Coronary artery (tissue), 2 donors: ENCODE measurements around the gene LMO1.

Experiments
- DNase-seq: peaks from one replicate; pipeline ENCODE4 v3.0.0-alpha.2; 2017; ENCODE audit warnings: low spot score
- H3K27ac ChIP-seq, 2 donors: fragments of 200-600 bp; sonication (generic); one replicate each; pipeline ENCODE4 v1.5.1; 2016 to 2019
- H3K4me3 ChIP-seq: fragments of 200-600 bp; sonication (generic); 2 replicates; pipeline ENCODE4 v1.5.1; 2016; ENCODE audit warnings: mild to moderate bottlenecking, moderate library complexity
- CTCF ChIP-seq: fragments of 200-600 bp; sonication (generic); IDR thresholded peaks from one replicate; pipeline ENCODE4 v1.5.1; 2019; ENCODE audit warnings: antibody characterized with exemption

The LMO1 gene

GRCh38 chr11:8192896-8193209, 70.8 kb downstream of the LMO1 start:
- TF ChIP-seq CTCF, result no peak
- H3K4me3 ChIP-seq, result no peak overlapping the region
- no peak overlapping the region for H3K27ac ChIP-seq
- no peak for DNase-seq

DNA sequence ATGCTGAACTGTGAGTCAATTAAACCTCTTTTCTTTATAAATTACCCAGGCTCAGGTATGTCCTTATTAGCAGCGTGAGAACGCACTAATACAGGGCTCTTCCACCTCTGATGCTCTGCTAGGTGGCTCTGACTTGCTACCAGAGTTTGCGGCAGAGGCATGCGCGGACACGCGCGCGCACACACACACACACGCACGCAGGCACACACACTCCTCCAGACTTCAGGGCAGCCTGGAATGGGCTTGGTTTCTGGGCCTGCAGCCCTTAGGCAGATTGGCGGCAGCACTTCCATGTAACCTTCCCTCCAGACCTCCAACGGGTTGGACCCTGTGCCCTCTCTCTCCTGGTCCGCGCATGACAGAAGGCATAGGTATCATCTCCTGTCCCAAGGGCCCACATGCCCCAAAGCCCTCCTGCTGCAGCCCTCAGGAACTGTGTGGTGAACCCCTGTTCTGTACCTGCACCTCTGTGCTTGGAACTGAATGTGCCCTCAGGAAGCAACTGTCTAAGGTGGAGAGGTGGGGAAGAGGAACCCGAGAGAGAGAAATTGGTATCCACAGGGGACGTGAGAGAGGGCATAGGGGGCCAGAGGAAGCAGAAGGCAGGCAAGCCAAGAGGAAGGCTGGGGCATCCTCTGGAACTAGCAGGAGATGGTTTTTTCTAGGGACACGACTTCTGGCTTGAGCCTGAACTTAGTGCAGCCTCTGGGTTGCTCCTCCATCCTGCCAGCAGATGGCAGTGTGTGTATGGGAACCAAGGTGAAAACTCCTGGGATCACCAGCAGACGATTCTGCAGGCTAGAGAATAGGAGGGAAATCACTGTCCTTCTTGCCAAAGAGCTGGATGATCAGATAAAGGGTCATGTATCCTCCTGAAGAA, 71.4 kb downstream of the LMO1 start:
- Histone ChIP-seq H3K4me3 (no peak overlapping the region), H3K27ac (no peak overlapping the region)
- no peak for DNase-seq
- peak; percentile 67 for TF ChIP-seq CTCF

DNA sequence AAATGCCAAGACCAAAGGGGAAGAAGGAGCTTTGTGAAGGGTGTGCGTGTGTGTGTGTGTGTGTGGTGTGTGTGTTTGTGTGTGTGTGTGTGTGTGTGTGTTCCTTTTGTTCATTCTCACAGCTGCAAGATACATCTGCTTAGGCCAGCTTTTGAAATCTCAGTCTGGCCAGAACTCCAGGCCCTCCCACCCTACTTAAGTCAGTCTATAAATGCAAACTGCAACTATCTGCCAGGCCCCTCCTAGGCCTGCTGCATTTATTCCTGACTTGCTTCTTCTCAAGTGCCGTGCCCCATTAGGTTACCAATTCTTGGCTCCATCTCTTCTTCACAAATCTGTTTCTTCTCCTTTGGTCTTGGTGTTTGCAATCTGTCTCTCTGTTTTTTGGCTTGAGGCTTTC, 73.2 kb downstream of the LMO1 start:
- no peak for TF ChIP-seq CTCF
- H3K4me3 ChIP-seq, result no peak overlapping the region
- no peak for DNase-seq

DNA sequence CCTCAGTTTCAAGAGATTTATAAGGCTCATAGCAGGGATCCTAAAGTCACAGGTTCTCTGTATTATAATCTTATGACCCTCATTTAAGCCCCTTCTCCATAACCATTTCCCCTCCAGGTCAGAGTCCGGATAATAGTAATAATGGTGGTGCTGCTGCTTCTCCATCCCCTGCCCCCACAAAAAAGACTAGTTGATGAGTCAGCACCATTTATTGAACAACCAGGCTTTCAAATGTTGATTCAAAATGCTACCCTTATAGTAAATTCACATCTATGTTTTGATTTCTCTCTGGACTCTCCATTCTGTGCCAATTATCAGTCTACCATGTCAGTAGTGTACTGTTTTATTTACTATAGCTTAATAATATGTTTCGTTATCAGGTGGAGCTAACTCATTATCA, 77.2 kb downstream of the LMO1 start:
- Histone ChIP-seq H3K27ac (no peak overlapping the region), H3K4me3 (no peak overlapping the region)
- DNase-seq, result no peak
- no peak for TF ChIP-seq CTCF

More for the DNA sequence above, 73.2 kb downstream of the LMO1 start:
- H3K27ac ChIP-seq, result no peak overlapping the region

GRCh38 chr11:8183111-8183510, 80.6 kb downstream of the LMO1 start:
- no peak for TF ChIP-seq CTCF
- Histone ChIP-seq H3K27ac (no peak overlapping the region), H3K4me3 (no peak overlapping the region)
- DNase-seq, result no peak

GRCh38 chr11:8180469-8180868, 83.2 kb downstream of the LMO1 start:
- no peak for TF ChIP-seq CTCF
- no peak for DNase-seq
- no peak overlapping the region for H3K27ac ChIP-seq
- no peak overlapping the region for H3K4me3 ChIP-seq

DNA sequence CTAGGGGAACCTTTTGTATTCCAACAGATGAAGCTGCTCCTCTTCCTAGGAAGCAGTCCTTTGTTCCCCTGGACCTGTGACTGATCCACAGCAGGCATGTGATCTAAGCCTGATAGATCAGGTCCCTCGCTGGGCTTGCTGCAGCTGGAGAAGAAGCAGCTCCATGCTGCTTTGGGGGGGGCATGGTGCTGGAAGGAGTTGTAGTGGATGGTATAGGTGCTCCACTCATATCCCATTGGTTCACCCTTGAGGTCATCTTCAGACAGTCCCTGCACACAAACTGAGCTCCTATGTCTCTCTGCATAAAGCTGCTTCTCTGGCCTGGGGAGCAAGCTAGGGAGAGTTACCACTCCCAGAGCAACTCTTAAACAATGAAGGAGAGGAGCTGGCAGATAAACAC, 85.4 kb downstream of the LMO1 start:
- no peak overlapping the region for H3K27ac ChIP-seq
- no peak for TF ChIP-seq CTCF
- no peak for DNase-seq
- no peak overlapping the region for H3K4me3 ChIP-seq
